ENCODE data around the gene SRRD.

The SRRD gene

GRCh38 chr22:26482161-26482560 is 1.5 kb upstream of the SRRD start:
- DNase-seq (ENCODE audit: low read depth) = no peak

- DNase-seq (ENCODE audit: low read depth) = no peak
Observed at GRCh38 chr22:26483043-26483438, 636 bp upstream of the SRRD start.

- DNase-seq (ENCODE audit: low read depth) = no peak
Observed at GRCh38 chr22:26484360-26484706, 656 bp downstream of the SRRD start.

GRCh38 chr22:26485013-26485412 is 1.3 kb downstream of the SRRD start:
- DNase-seq (ENCODE audit: low read depth) = no peak

GRCh38 chr22:26485806-26486390 is 2.2 kb downstream of the SRRD start:
- DNase-seq (ENCODE audit: low read depth) = no peak

- DNase-seq (ENCODE audit: low read depth) = no peak
Observed at GRCh38 chr22:26486394-26486793, 2.7 kb downstream of the SRRD start.

GRCh38 chr22:26487996-26488395 is 4.3 kb downstream of the SRRD start:
- DNase-seq (ENCODE audit: low read depth) = no peak

GRCh38 chr22:26489447-26490036 is 5.9 kb downstream of the SRRD start:
- DNase-seq (ENCODE audit: low read depth) = no peak

GRCh38 chr22:26492220-26492619 is 8.5 kb downstream of the SRRD start:
- no peak for DNase-seq (ENCODE audit: low read depth)

GRCh38 chr22:26494506-26494905 is 10.8 kb downstream of the SRRD start:
- DNase-seq (ENCODE audit: low read depth) = no peak

- no peak for DNase-seq (ENCODE audit: low read depth)
Observed at GRCh38 chr22:26496456-26496855, 12.8 kb downstream of the SRRD start.

GRCh38 chr22:26499188-26499703 is 15.6 kb downstream of the SRRD start:
- no peak for DNase-seq (ENCODE audit: low read depth)

GRCh38 chr22:26501996-26502395 is 18.3 kb downstream of the SRRD start:
- no peak for DNase-seq (ENCODE audit: low read depth)

- peak; percentile 22 for DNase-seq (ENCODE audit: low read depth)
Observed at GRCh38 chr22:26502688-26503561, 19.2 kb downstream of the SRRD start.

- DNase-seq (ENCODE audit: low read depth) = no peak
Observed at GRCh38 chr22:26503758-26504157, 20.1 kb downstream of the SRRD start.

- no peak for DNase-seq (ENCODE audit: low read depth)
Observed at GRCh38 chr22:26508148-26508547, 24.5 kb downstream of the SRRD start.

GRCh38 chr22:26512149-26512793 is 28.6 kb downstream of the SRRD start, which contains the start of gene TFIP11:
TSS of gene TFIP11 (minus strand) at chr22:26512473. CDS start at chr22:26510272, 2,201 bp downstream.
- DNase-seq (ENCODE audit: low read depth) = peak; percentile 83

GRCh38 chr22:26513838-26514237 is 30.2 kb downstream of the SRRD start:
- no peak for DNase-seq (ENCODE audit: low read depth)

GRCh38 chr22:26514419-26515161 is 30.9 kb downstream of the SRRD start:
- no peak for DNase-seq (ENCODE audit: low read depth)

- no peak for DNase-seq (ENCODE audit: low read depth)
Observed at GRCh38 chr22:26515931-26516330, 32.3 kb downstream of the SRRD start.

GRCh38 chr22:26516503-26516902 is 32.8 kb downstream of the SRRD start:
- no peak for DNase-seq (ENCODE audit: low read depth)

GRCh38 chr22:26517429-26517828 is 33.8 kb downstream of the SRRD start:
- no peak for DNase-seq (ENCODE audit: low read depth)
